Measurements from ENCODE around the gene MED13.

The MED13 gene

GRCh38 chr17:62001105-62001504 is 64.0 kb downstream of the MED13 start:
- TF ChIP-seq SIN3A (IDR thresholded peaks at IDR 0.05; ENCODE audit: borderline replicate concordance, insufficient read depth, low read length) (no peak), TAF1 (IDR thresholded peaks at IDR 0.05; ENCODE audit: borderline replicate concordance, insufficient read depth, low read length) (no peak), POLR2AphosphoS5 (IDR thresholded peaks at IDR 0.05; ENCODE audit: low read depth, low read length) (no peak), FOXP2 (optimal IDR thresholded peaks at IDR 0.05; ENCODE audit: borderline replicate concordance, extremely low read depth, extremely low read length, insufficient read depth) (no peak), REST (IDR thresholded peaks at IDR 0.05; ENCODE audit: insufficient read depth in 1 of 2, low read depth in 2 of 2, low read length in 2 of 2) (no peak)

GRCh38 chr17:62000186-62000585 is 64.9 kb downstream of the MED13 start:
- TF ChIP-seq POLR2AphosphoS5 (IDR thresholded peaks at IDR 0.05; ENCODE audit: low read depth, low read length) (no peak), TAF1 (IDR thresholded peaks at IDR 0.05; ENCODE audit: borderline replicate concordance, insufficient read depth, low read length) (no peak), FOXP2 (optimal IDR thresholded peaks at IDR 0.05; ENCODE audit: borderline replicate concordance, extremely low read depth, extremely low read length, insufficient read depth) (no peak), REST (IDR thresholded peaks at IDR 0.05; ENCODE audit: insufficient read depth in 1 of 2, low read depth in 2 of 2, low read length in 2 of 2) (no peak), SIN3A (IDR thresholded peaks at IDR 0.05; ENCODE audit: borderline replicate concordance, insufficient read depth, low read length) (no peak)

GRCh38 chr17:61997664-61998063 is 67.4 kb downstream of the MED13 start:
- TF ChIP-seq SIN3A (IDR thresholded peaks at IDR 0.05; ENCODE audit: borderline replicate concordance, insufficient read depth, low read length) (no peak), POLR2AphosphoS5 (IDR thresholded peaks at IDR 0.05; ENCODE audit: low read depth, low read length) (no peak), REST (IDR thresholded peaks at IDR 0.05; ENCODE audit: insufficient read depth in 1 of 2, low read depth in 2 of 2, low read length in 2 of 2) (no peak), FOXP2 (optimal IDR thresholded peaks at IDR 0.05; ENCODE audit: borderline replicate concordance, extremely low read depth, extremely low read length, insufficient read depth) (no peak), TAF1 (IDR thresholded peaks at IDR 0.05; ENCODE audit: borderline replicate concordance, insufficient read depth, low read length) (no peak)

- TF ChIP-seq SIN3A (IDR thresholded peaks at IDR 0.05; ENCODE audit: borderline replicate concordance, insufficient read depth, low read length) (no peak), POLR2AphosphoS5 (IDR thresholded peaks at IDR 0.05; ENCODE audit: low read depth, low read length) (no peak), TAF1 (IDR thresholded peaks at IDR 0.05; ENCODE audit: borderline replicate concordance, insufficient read depth, low read length) (no peak), REST (IDR thresholded peaks at IDR 0.05; ENCODE audit: insufficient read depth in 1 of 2, low read depth in 2 of 2, low read length in 2 of 2) (no peak), FOXP2 (optimal IDR thresholded peaks at IDR 0.05; ENCODE audit: borderline replicate concordance, extremely low read depth, extremely low read length, insufficient read depth) (no peak)
Measured at GRCh38 chr17:61996916-61997605, 68.0 kb downstream of the MED13 start.

All from PFSK-1 (cell line).